Daoy (cell line): Measurements from ENCODE around the gene TEKTIP1. TPM values are rescaled to one million over a fixed set of nuclear protein-coding genes. Genes with fewer than 3 reads are reported as not detected.

Experiments
- DNase-seq: peaks from one replicate; pipeline ENCODE4 v3.0.0-alpha.2; 2015; ENCODE audit warnings: low read depth
- total RNA-seq: library from RNA; depleted of rRNA; stranded (reverse); fragments of >200 nt; shearing (Covaris generic); gene quantifications from 2 replicates; pipeline ENCODE4 v1.2.3, GENCODE V29; 2014; rRNA removed

Gene TEKTIP1
- total RNA-seq: not detected in 2 replicates

DNA sequence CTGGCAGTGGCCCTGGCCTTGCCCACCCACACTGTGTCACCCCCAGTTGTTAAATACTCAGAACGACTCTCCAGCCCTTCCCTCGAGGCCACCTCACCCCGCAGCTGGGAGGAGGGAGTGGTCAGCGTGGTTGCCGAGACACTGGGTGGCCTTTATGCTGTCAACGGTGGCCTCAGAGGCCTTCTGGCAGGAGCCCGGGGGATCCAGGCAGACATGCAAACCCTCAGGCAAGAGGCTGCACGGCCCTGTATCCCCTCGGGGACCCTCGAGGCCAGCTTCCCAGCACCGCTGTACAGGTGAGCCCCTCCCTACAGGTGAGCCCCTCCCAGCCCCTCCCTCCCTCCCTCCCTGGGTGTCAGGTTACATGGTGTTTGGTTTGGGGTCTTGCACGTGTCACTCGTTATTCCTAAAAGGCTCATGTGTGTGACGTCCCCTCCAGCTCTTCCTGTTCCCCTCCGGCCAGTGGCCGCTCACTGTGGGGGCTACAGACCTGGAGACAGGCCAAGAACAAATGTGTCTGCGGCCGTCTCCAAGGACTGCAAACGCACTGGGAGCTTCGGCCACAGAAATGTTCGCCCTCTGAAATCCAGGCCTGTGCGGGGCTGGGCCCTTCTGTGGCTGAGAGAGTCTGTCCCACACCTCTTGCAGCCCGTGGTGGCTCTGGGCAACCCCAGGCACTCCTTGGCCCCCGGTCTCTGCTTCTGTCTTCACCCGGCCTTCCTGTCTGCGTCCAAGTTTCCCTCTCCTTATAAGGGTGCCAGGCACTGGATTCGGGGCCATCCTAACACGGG is at the start of gene TEKTIP1:
TEKTIP1 (plus strand) TSS at position 210 of the 791 bp plus-strand sequence; CDS start at position 214, 4 bp downstream.
- peak; percentile 47 for DNase-seq

DNA sequence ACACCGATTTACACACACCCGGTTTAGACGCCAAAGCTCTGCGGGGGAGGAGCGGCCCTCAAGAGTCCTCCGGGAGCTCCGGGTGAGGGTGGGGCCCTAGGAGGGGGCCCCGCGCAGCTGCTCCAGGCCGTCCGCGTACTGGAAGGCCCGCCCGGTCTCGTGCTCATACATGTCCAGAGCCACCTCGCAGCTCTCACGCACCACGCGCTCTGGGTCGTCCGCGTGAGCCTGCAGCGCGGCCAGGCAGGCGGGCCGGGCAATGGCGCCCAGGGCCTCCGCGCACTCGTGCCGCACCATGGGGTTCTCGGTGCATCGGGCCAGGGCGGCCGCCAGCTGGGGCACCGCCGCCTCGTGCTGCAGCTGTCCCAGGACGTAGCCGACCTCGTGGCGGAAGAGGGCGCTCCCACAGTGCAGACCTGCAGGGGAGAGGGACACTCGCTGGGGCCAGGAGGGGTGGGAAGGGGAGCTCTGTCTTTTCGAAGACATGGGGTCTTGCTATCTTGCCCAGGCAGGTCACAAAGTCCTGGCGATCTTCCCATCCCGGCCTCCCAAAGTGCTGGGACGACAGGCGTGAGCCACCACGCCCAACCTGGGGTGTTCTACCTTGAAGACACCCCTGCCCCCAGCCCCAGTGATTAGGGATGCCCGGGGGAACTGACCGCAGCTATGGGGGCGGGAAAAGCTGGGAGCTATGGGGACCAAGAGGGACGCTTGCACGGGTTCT is 47.4 kb upstream of the TEKTIP1 start:
- DNase-seq: no peak

DNA sequence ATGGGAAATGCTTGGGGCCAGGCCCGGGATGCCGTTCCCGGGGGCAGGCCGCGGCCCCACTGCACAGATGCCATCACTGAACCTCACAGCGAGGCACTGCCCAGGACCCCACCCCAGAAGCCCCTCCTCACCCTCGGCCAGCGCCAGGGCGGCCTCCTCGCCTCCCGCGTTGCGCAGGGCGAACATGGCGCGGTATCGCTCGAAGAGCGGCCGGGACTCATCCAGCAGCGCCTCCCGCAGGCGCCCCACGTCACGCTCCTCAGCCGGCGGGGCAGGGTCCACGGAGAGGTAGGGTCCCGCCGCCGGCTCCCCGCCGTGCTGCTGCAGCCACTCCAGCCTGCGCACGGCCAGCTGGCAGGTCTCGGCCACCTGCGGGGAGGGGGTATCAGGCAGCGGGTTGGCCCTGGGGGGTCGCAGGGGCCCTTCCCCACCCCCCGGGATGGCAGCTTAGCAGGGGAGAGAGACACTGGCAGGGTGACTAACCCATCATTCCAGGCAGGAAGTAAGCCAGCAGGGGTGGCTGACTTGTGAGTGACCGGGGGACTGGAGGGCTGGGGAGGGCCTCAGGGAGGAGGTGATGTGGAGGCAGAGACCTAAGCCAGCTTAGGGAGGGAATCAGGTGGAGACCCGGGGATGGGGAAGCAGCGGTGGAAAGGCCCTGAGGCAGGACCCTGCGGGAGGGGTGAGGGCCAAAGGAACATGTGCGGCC is 46.7 kb upstream of the TEKTIP1 start:
- DNase-seq: no peak

DNA sequence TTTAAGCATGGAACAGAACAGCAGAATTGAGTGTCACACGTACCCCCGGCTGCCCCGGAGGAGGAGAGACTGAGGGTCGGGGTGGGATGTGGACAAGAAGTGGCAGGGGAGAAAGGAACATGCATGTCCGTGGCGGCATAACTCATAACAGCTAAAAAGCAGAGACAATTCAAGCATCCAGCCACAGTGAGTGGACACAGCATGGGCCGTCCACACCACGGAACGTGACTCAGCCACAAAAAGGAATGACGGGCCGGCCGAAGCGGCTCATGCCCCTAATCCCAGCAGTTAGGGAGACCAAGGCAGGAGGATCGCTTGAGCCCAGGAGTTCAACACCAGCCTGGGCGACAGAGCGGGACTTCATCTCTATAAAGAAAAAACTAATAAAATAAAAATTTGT is 46.1 kb upstream of the TEKTIP1 start:
- no peak for DNase-seq

DNA sequence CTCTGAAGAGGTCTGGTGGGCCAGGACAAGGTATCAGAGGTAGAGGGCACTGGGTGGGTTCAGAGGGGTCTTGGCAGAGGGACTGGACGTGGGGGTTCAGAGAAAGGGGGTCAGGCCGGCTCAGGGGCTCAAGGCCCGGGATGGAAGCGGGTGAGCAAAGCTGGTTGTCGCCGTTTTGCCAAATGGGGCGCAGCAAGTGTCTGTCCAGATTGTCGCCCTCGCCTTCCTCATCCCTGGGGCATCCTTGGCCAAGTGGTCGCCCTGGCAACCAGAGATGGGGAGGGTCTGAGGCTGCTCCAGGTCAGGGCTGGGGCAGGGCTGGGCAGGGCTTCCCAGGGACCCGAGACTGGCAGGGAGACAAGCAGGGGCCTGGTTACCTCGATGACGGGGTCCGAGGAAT is 45.3 kb upstream of the TEKTIP1 start:
- no peak for DNase-seq

DNA sequence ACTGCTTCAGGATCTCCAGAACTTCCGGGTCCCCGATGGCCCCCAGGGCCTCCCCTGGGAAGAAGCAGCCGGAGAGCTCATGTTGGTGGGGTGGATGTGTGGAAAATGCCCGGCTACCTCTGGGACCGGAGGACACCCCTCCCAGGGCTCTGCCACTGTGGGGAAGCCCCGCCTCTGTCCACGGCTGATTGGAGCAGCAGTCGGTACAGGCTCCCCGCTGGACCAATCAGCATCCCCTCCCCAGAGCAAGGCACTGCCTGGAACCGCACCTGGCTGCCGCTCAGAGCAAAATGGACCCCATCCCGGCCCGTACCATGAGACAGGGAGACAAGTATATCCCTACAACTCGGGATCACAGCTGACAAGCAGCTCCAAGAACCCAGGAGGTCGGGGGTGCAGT is 44.9 kb upstream of the TEKTIP1 start:
- DNase-seq: no peak

DNA sequence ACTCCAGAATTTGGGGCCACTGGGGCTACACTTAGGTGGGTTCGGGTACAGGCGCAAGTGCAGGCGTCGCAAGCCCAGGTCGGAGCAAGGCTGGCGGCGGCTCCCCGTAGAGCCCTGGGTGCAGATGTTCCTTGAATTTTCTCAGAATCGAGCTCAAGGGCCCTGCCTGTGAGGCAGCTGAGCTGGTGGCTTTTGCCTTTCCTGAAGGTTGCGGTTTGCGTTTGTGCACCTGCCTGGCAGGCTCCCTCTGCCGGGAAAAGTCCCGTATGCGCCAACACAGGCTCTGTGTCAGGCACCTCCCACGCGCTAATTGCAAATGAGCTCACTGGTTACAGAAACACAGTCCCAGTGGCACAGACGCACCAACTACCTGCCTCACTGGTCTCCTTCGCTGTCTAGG is 44.4 kb upstream of the TEKTIP1 start:
- no peak for DNase-seq

DNA sequence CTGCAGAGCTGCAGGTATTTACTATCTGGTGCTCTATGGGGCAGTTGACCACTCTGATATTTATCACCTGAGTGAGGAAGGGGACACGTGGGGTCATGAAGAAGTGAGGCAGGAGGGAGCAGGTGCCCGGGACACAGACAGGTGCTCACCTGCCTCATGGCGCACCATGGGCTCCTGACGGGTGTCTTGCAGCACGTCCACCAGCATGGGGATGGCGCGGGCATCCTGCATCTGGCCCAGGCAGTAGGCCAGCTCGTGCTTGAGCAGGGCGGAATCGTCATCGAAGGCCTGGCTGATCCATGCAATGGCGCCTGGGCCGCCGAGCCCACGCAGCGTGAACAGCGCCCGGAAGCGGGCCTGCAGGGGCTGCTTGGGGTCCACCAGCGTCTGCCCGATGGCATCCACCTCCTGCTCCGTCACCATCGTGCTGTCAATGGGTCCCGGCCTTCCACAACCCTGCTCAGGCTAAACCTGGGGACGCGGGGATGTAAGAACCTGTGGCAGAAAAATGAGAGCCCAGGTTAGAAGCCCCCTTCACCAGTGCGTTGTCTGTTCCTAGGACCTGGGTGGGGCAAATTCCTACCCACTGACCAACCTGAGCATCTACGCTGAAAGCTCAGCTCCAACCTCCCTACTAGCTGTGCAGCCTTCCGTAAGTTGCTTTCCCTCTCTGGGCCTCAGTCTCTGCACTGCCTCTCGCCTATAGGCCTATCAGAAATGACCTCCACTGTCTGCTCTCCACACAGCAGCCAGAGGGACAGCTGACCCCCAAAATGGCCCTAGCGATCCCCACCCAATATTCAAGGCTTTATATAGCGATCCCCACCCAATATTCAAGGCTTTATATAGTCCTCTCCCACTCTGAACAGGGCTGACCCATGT is 42.3 kb upstream of the TEKTIP1 start:
- DNase-seq: no peak

DNA sequence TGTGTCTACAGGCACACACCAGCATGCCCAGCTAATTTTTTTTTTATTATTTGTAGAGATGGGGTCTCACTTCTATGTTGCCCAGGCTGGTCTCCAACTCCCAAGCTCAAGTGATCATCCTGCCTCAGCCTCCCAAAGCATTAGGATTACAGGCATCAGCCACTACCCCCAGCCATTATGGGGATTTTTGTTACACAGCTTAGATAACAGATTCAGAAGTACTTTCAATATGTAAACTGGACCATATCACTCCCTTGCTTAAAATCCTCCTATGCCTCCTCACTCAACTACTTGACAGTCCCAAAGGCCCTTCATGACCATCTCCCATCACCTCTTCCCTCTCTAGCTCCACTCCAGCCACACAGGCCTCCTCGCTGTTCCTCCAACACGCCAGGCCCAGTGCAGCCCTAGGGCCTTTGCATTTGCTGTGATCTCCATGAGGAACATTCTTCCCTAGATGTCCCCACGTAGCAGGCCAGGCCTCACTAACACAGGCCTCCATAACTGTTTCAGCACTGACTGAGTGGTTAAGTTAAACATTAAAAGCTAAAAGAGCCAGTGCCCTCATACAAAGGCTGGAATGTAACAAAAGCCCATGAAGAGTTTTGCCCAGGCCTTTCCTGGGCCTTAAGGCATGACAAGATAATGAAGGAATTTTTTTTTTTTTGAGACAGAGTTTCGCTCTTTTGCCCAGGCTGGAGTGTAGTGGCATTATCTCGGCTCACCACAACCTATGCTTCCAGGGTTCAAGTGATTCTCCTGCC is 41.0 kb upstream of the TEKTIP1 start:
- DNase-seq: no peak

DNA sequence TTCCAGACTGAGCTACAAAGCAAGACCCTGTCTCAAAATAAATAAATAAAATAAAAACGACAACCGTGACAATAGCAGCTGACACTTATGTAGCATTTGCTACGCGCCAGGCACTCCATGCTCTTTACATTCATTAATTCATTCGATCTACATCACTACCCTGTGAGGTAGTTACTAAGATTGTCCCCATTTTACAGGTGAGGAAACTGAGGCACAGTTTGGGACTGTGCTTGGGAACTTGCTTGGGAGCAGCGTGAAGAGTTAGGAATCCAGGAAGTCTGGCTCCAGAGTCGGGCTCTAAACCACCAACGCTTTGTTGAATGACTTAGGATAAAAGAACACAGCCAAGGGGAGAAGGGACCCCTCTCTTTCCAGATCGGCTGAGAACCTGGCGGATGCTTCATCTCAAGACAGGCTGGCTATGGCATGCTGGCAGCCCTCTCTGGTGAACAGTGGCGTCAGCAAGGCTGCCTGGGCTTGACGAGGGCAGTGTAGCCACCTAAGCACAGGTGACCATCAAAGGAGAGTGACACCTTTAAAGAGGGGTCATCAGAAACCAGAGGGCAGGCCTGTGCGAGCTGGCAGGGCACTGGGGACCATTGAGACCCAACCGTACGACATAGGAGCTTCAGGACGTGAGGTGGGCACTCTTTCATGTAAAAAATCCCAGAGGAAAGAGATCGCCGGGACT is 39.1 kb upstream of the TEKTIP1 start:
- DNase-seq: no peak

DNA sequence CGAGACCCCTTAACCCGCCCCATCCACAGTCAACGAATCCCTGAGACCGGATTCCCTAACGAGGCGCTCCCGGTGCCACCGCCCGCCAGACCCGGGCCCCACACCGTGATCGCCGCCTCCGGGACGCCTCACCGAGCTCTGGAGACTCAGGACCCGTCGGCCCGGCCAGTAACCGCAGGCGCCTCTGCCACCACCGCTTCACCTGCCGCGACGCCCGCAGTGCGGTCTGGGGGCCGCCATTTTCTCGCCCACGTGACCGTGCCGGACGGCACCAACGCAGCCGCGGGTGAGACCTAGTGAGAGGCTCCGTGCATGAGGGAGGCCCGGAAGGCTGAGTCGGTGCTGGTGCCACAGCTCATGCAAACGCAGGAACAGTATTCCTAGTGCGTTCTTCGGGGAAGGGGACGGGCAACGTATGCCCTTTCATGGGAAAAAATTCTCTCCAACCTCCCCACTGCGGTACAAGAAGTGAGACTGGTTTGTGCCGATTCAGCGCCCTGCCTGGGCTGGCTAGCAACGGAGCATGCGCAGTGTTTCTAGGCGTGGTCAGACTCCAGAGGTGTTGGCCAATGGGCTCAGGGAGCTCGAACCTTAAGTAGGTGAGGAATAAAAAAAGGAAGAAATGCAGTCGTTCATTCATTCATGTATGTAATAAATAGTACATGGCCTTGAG is 38.4 kb upstream of the TEKTIP1 start, which contains the start of gene DOHH:
DOHH (minus strand) TSS at position 246 of the 673 bp plus-strand sequence. CDS start 3,860 bp downstream, outside the sequence.
- DNase-seq: peak; percentile 98

DNA sequence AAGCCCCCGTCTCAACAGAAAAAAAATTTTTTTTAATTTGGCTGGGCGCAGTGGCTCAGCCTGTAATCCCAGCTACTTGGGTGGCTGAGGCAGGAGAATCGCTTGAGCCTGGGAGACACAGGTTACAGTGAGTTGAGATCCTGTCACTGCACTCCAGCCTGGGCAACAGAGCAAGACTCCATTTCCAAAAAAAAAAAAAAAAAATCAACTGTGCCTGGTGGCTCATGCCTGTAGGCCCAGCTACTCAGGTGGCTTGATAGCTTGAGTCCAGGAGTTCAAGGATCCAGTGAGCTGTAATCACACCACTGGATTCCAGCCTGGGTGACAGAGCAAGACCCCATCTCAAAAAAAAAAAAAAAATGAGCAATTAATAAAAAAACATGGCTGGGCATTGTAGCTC is 37.2 kb upstream of the TEKTIP1 start:
- no peak for DNase-seq

DNA sequence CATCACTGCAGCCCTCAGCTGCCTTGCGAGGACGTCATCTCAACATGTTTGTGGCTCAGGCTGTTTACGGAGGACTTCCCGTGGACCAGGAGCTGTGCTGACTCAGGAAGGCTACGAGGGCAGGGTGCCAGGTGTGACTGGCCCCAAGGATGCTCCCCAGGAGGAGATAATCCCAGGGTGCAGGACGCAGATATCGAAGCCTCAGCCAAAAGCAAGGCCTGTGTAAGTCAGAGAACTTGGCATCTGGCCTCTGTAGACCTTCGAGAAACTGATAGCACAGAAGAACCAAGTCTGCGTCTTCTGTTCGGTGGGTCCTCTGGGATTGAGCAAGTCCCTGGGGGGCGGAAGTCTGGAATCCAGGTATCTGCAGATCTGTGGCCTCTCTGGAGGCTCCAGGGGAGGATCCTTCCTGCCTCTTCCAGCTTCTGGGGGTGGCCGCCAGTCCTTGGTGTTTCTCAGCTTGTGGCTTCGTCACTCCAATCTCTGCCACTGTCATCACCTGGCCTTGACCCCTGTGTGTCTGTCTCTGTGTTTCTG is 35.9 kb upstream of the TEKTIP1 start:
- peak; percentile 54 for DNase-seq

DNA sequence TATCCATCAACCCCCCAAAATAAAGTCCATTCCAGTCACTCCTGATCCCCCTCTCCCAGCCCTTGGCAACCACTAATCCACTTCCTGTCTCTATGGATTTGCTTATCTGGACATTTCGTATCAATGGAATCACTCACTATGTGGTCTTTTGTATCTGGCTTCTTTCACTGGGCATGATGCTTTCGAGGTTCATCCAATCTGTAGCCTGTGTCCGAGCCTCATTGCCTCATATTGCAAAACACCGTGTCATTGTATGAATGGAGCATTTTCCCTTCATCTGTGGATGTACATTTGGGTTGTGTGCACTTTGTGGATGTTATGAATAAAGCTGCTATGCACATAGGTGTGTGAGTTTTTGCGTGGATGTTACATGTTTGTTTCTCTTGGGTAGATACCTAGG is 34.2 kb upstream of the TEKTIP1 start:
- no peak for DNase-seq

DNA sequence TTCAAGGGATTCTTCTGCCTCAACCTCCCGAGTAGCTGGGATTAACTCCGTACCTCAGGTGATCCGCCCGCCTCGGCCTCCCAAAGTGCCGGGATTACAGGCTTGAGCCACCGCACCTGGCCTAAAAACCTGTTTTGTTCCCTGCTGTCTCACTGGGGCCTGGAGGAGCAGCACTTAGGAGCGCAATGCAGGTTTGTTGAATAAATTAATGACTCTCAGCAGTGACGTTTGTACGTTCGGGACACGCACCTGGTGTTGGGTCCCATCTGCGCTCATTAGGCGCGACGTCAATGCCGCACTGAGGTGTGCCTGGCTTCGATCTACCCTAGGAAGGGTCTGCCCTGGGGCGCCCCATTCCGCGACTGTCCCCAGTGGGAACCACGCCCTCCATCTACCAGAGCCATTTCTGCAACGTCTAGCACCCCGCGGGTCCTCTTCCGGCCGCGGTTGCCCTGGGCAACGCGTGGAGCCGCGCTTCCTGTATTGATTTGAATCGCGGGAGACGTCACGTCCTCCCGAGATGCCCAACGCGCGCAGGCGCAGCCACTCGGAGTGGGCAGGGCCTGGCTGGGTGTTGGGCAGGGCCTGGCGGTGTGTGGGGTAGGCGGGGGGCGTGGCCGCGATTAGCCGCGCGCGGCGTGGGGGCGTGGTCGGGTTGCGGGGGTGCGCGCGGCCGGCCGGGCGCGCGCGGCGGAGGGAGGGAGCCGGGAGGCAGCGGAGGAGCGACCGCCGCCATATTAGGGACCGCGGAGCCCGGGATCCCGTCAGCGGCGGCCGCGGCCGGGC is 33.2 kb upstream of the TEKTIP1 start, which contains the start of gene FZR1:
FZR1 (plus strand) TSS at position 714 of the 786 bp plus-strand sequence. CDS start 16,679 bp downstream, outside the sequence.
- peak; percentile 100 for DNase-seq

DNA sequence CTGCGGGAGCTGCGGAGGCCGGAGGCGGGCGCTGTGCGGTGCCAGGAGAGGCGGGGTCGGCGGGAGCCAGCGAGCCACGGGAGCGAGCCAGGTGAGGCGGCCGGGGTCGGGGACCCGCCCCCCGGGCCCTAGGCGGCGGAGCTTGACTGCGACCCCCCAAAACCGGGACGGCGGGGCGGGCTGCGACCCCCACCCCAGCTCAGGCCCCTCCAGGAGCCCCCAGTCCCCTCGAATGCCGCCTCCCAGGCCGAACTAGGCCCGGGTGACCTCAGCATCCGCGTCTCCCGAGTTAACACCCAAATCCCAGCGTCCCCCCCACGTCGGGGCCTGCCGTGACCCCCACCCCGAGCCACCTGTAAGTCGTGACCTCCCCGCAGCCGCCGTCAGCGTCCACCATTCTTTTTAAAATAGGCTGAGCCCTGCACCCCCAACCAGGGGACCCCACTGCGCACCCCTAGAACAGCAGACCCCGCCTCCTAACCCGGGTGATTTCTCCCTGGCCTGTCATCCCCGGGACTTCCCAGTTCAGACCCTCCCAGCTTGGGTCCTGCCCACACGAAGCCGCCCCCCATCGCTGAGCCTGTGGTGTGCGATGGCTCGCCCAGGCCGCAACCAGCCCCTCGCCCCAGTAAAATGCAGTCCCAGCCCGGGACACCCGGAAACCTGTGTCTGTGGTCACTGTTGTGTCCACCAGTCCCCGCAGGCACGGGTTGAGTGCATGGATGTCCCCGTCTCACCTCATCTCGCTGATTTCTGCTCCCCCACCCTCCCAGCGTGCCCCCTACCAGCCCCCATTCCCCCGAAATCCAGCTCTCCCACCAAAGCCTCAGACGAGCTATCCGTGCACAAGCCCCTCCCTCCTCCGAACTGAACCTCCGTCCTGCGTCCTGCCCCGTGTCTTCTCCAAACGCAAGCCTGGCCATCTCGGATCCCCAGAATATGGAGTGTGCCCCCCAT is 32.3 kb upstream of the TEKTIP1 start:
- peak; percentile 35 for DNase-seq
